HG02981 (cell line): ENCODE results near the gene SVOP.
"Not testable (repeated sequence)": the region's sequence is repeated elsewhere in the genome, so short reads cannot be mapped to it uniquely, and the experiment has no call there.

Source experiments
- ATAC-seq: cut with Tn5 transposase; IDR thresholded peaks from one replicate; pipeline ENCODE4 v1.9.1; 2021; ENCODE audit warnings: mild to moderate bottlenecking, moderate library complexity; ENCODE audit not compliant: unreplicated experiment

SVOP gene

GRCh38 chr12:108896336-108896735 is 124.5 kb downstream of the SVOP start:
- ATAC-seq: no peak

DNA sequence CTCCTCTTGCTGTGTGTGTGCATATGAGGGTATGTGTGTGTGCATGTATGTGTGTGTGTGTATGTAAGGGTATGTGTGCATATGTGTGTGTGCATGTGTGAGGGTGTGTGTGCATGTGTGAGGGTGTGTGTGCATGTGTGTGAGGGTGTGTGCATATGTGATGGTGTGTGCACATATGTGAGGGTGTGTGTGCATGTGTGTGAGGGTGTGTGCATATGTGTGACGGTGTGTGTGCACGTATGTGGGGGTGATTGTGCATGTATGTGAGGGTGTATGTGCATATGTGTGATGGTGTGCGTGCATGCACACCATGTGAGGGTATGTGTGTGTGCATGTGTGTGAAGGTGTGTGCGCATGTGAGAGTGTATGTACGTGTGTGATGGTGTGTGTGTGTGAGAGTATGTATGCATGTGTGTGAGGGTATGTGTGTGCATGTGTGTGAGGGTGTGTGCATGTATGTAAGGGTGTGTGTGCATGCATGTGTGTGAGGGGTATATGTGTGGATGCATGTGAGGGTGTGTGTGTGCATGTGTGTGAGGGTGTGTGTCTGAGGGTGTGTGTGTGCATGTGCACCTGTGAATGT is 125.6 kb downstream of the SVOP start:
- ATAC-seq: no peak

- ATAC-seq: no peak
Observed at GRCh38 chr12:108890208-108890607, 130.7 kb downstream of the SVOP start.

- no peak for ATAC-seq
Observed at GRCh38 chr12:108888031-108888430, 132.8 kb downstream of the SVOP start.

DNA sequence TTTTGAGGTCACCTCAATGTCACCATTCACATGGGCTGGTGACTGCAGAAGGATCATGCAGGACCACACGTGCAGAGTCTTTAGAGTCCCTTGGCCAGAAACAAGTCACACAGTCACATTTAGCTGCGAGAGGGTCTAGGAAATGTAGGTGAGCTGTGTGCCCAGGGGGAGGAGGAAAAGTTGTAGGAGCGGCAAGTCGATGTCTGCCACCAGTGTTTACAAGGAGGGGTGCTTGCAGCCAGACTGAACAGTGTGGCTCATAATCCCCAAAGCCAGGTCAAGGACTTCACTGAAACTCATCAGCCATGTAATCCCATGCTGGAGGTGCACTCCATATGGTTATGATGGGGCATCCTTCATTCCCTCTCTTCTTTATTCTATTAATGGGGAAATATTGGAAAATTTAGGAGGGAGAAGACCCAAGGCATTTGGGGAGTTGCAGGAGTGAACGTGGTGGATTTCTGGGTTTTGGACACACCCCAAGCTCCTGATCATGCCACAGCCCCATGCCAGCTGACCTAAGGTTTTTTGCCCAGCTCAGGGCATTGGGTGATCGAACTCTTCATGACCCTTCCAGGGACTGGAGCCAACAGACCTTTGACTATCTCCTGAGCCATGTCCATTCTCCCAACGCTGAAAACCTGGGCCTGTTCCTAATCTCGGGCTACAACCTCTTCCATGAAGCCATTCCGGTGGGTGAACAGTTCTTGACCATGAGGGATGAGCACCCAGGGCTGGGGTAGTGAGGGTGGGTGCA is 133.8 kb downstream of the SVOP start:
- ATAC-seq: no peak

DNA sequence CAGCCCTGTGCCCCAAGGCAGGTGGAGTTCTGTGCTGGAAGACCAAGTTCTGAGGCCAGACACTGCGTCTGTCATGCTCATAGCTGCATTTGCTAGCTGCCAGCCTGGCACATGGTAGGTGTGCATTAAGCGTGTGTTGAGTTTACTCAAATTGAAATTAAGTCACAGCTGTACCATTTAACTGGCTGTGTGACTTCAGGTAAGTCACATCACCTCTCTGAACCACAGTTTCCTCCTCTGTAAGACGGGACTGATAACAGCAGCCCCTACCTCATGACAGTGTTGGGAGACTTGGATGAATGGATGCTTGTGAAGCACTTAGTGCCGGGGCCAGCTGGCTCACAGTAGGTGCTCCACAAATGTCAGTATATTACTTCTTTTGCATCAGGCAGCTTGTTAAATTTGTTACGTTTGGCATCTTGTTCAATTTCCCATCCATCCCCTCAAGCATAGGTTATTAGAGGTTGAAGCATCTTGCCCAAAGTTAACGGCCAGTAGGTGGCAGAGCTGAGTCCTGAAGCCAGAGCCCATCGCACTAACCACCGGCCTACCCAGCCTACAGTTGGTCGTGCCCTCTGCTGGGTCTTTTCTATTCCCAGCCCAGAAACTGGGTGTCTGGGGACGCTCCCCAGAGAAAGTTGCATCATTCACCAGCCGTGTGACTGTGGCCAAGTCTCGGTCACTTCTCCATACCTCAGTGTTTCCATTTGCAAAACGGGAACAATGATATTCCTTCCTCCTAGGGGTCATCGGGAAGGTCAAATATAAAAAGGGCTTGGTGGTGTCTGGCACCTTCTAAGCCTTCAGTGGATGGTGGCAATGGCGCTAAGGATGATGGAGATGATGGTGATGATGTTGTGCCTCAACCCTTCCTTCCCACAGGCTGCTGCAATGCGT is 136.5 kb downstream of the SVOP start:
- ATAC-seq: no peak

DNA sequence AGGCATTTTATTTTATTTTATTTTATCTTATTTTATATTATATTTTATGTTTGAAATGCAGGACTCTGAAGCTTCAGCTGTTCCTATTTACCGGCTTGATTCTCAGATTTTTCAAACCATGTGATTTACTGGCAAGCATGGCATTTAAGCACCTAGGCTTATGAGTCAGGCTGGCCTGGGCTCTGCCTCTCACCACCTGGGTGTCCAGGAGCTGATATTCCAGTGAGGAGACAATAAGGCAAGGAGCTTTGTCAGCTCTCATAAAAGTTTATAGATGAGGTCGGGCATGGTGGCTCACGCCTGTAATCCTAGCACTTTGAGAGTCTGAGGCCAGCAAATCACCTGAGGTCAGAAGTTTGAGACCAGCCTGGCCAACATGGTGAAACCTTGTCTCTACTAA is 138.9 kb downstream of the SVOP start:
- ATAC-seq: no peak

GRCh38 chr12:108879615-108880254 is 141.1 kb downstream of the SVOP start, which contains the start of gene DAO:
Gene DAO (plus strand): TSS chr12:108880092. CDS start chr12:108885007, 4,915 bp downstream.
- ATAC-seq: no peak

GRCh38 chr12:108876550-108876949 is 144.3 kb downstream of the SVOP start:
- no peak for ATAC-seq

GRCh38 chr12:108875682-108876361 is 145.0 kb downstream of the SVOP start:
- no peak for ATAC-seq

- no peak for ATAC-seq
Observed at GRCh38 chr12:108875280-108875679, 145.6 kb downstream of the SVOP start.

DNA sequence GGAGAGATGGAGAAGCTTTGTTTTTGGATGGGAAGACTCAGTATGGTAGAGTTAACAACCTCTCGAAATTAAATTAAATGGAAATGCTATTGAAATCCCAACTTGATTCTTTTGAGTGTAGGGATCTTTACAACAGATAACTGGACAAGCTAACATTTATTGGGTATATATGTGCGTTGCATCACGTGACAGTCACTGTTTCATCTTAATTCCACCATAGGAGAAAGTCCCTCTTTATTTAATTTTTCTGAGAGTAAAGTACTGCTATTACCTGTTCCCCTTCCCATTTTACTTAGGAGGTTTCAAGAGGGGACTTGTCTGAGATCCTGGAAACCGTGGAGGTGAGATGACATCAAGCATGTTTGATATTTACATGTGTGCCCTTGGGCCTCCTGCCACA is 152.1 kb downstream of the SVOP start:
- ATAC-seq: no peak

DNA sequence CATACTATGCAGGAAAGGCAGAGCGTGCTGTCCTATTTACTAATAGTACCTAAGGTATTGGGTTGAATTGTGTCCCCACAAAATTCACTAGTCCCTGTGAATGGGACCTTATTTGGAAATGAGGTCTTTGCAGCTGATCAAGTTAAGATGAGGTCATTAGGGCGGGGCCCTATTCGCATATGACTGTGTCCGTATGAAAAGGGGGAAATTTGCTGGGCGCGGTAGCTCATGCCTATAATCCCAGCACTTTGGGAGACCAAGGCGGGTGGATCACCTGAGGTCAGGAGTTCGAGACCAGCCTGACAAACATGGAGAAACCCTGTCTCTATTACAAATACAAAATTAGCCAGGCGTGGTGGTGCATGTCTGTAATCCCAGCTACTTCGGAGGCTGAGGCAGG is 154.8 kb downstream of the SVOP start:
- not testable (repeated sequence) for ATAC-seq

DNA sequence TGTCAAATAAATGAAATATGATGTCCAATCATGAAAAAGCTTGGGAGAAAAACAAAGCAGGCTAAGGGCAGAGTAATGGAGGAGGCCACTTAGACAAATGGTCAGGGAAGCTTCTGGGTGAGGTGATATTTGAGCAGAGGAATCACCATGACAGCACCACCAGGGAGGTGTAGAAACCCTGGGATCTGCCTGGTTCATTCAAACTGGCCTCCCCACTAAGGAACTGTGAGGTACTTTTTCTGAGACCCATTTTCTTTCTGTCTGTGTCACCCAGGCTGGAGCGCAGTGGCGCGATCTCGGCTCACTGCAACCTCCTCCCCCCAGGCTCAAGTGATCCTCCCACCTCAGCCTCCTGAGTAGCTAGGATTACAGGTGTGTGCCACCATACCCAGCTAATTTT is 155.7 kb downstream of the SVOP start:
- ATAC-seq: no peak

- no peak for ATAC-seq
Observed at GRCh38 chr12:108862588-108862959, 158.3 kb downstream of the SVOP start.

DNA sequence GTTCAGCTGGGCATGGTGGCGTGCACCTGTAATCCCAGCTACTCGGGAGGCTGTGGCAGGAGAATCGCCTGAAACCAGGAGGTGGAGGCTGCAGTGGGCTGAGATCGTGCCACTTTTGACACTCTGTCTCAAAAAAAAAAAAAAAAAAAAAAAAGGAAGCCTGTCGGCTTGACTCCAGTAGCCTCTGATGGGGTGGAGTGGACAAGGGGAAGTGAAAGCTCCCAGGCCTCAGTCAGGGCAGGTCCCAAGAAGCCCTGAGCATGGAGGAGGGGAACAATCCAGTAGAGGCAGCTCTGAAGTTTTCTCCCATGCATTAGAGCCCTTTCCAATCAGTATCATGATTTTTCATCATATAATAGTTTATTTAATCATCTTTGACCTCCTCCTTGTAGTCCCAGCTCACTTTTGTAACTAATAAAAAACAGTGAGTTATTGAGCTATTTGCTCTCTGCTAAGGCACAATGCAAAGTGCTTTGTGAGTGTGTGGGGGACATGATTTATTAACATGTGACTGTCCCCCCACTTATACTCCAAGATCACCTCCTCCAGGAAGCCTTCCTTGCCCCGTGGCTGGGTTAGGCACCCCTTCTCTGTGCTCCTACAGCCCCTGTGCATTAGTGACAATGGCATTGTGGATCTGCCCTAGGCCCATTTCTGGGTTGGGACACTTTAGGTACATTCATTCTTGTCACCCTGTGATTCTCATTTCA is 158.8 kb downstream of the SVOP start:
- no peak for ATAC-seq

DNA sequence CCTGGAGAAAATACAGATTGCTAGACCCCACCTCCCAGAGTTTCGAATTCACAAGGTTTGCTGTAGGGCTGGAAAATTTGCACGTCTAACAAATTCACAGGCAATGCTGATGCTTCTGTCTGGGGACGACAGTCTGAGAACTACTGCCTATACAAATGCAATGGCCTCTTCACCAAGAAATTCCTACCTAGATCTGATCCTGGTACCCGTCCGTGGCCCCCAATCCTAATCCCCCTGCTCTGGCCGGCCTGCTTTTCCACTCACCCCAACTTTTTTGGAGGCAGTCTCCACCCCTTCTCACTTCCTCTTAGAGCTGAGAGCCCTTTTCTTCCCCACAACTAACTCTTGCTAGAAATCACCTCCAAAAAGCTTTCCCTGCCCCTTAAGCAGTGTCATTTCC is 160.4 kb downstream of the SVOP start:
- no peak for ATAC-seq

DNA sequence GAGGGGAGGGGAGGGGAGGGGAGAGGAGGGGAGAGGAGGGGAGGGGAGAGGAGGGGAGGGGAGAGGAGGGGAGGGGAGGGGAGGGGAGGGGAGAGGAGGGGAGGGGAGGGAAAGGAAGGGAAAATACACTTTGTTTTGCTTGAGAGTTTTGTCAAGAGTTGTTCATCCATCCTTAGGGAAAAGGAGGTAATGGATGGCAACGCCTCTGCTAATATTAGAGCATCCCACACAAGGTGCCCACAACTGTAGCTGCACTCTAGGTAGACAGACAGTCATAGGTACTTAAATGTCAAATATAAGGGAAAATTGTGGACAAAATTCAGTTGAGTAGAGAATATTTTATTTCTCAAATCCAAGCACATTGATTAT is 161.0 kb downstream of the SVOP start:
- no peak for ATAC-seq

DNA sequence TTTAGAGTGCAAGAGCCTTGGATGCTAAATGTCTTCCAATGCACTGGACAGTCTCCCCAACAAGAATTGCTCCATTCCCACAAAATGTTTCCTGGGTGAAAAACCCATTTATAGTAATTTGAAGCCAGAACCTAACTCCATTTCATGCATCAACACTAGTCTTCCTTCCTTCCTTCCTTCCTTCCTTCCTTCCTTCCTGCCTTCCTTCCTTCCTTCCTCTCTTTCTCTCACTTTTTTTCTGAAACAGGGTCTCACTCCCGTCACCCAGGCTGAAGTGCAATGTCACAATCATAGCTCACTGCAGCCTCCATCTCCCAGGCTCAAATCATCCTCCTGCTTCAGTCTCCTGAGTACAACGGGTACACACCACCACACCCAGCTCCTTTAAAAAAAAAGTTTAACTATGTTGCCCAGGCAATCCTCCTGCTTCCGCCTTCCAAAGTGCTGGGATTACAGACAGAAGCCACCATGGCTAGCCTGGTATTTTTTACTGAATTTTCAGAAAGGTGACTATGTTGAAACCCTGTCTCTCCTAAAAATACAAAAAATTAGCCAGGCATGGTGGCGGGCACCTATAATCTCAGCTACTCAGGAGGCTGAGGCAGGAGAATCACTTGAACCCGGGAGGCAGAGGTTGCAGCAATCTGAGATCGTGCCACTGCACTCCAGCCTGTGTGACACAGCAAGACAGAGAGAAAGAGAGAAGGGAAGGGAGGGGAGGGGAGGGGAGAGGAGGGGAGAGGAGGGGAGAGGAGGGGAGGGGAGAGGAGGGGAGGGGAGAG is 161.5 kb downstream of the SVOP start:
- not testable (repeated sequence) for ATAC-seq
